HUES48 (cell line): ENCODE measurements around the gene SLAMF7.

Experiments
- H3K27ac ChIP-seq: one replicate; pipeline ENCODE4 v1.7.0; 2013; ENCODE audit warnings: low read depth, low read length, inconsistent platforms
- H3K27me3 ChIP-seq: 2 replicates; pipeline ENCODE4 v1.6.1; 2013; ENCODE audit warnings: mild to moderate bottlenecking, low read length; ENCODE audit not compliant: control insufficient read depth, insufficient read depth
- H3K36me3 ChIP-seq: 2 replicates; pipeline ENCODE4 v1.6.1; 2013; ENCODE audit warnings: low read length; ENCODE audit not compliant: control insufficient read depth, insufficient read depth
- H3K4me1 ChIP-seq: 2 replicates; pipeline ENCODE4 v1.6.1; 2013; ENCODE audit warnings: mild to moderate bottlenecking, low read length; ENCODE audit not compliant: control insufficient read depth, insufficient read depth
- H3K4me3 ChIP-seq: 2 replicates; pipeline ENCODE4 v1.5.1; 2013; ENCODE audit warnings: mild to moderate bottlenecking, low read depth, low read length
- H3K9ac ChIP-seq: 2 replicates; pipeline ENCODE4 v1.6.1; 2013; ENCODE audit warnings: mild to moderate bottlenecking, low read depth, low read length, moderate library complexity
- H3K9me3 ChIP-seq: 2 replicates; pipeline ENCODE4 v1.6.1; 2013; ENCODE audit warnings: low read length; ENCODE audit not compliant: control insufficient read depth, insufficient read depth

The SLAMF7 gene

DNA sequence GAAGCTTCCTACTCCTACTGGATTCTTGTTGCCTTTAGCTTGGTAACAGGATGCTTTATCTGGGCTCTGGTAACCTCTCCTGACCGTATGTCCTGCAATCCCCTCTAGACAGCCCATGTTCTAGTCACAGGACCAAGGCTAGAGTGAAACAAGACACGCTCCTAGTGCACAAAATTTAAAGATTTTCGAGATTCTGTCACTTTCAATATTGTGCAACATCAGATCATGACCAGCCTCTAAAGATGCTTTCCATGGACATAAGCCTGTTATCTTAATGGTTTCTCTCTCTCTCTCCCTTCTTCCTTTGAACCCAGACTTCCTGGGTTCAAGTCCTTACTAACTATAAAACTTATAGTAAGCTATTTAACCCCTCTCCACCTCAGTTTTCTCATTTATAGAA lies 55.3 kb downstream of the SLAMF7 start:
- Histone ChIP-seq H3K9ac (no peak overlapping the region), H3K4me3 (no peak overlapping the region), H3K9me3 (no peaks in the 10 kb centered on the region), H3K36me3 (no peaks in the 10 kb centered on the region), H3K27me3 (no peaks in the 10 kb centered on the region), H3K4me1 (no peaks in the 10 kb centered on the region), H3K27ac (no peak overlapping the region)

DNA sequence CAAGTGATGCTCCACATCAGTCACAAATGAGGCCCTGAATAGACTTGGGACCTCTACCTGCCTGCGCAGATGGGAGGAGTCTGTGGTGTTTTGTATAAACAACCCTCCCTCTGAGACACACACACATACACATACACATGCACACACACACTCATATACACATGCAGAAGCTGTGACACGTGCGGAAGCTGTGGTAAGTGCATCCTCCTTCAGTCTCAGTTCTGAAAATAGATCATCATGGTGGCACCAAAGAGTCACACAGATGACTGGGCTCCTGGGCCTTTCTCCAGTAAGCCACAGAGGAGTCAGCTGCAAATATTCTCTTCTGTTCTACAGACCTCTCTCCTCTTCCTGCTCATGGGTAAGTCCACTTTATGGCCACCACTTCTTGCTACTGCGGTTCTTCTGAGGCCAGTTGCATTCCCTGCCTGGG lies 56.9 kb downstream of the SLAMF7 start, which contains the start of gene LY9:
LY9 (plus strand) TSS at position 224 of the 433 bp plus-strand sequence; CDS start at position 238, 14 bp downstream.
- no peak within 1 kb of the TSS for H3K9ac ChIP-seq

DNA sequence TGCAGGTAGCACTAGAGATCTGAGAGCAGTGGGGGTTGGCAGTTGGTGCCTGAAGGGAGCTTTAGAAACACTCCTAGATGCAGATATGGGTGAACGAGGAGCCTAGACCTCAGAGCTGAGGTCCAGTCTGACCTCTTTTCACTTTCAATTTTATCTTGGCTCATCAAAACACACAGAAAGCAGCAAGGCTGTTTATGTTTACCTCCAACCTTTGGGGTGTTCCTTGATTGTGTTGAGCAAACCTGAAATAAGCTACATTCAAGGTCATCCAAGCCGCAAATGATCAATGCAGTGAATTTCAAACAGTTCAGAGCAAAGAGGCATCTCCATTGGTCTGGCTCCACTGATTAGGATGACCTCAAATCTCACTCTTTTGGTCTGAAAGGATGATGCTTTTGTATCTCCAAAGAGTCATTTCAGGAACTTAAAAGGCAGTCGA lies 58.2 kb downstream of the SLAMF7 start:
- Histone ChIP-seq H3K36me3 (no peaks in the 10 kb centered on the region), H3K4me1 (no peaks in the 10 kb centered on the region), H3K9me3 (no peaks in the 10 kb centered on the region), H3K27me3 (no peaks in the 10 kb centered on the region), H3K9ac (no peak overlapping the region), H3K4me3 (no peak overlapping the region), H3K27ac (no peak overlapping the region)

More for the DNA sequence above, 56.9 kb downstream of the SLAMF7 start, which contains the start of gene LY9:
- H3K9me3 ChIP-seq: no peaks in the 10 kb centered on the region
- H3K4me1 ChIP-seq: no peaks in the 10 kb centered on the region
- H3K4me3 ChIP-seq: no peak within 1 kb of the TSS
- no peaks in the 10 kb centered on the region for H3K36me3 ChIP-seq
- no peak within 1 kb of the TSS for H3K27ac ChIP-seq
- H3K27me3 ChIP-seq: no peaks in the 10 kb centered on the region

DNA sequence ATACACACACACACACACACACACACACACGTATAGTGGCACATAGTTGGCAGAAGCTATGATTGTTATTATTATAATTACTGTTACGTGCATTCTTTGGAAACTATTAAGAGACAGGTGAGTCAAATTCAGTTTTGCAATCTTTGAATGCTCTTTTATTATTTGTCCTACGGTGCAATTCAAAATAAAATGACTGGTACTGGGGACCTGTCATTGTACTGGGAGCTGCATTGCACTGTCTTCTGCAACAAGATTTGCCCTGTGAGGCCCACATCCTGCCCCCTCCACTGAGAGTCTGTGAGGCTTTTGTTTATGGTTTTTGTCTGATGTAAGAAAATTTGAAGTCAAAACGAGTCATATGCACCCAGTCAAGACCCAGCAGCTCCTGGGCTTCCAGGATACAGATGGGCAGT lies 58.8 kb downstream of the SLAMF7 start:
- Histone ChIP-seq H3K9me3 (no peaks in the 10 kb centered on the region), H3K4me3 (no peak overlapping the region), H3K27ac (no peak overlapping the region), H3K4me1 (no peaks in the 10 kb centered on the region), H3K27me3 (no peaks in the 10 kb centered on the region), H3K36me3 (no peaks in the 10 kb centered on the region), H3K9ac (no peak overlapping the region)

DNA sequence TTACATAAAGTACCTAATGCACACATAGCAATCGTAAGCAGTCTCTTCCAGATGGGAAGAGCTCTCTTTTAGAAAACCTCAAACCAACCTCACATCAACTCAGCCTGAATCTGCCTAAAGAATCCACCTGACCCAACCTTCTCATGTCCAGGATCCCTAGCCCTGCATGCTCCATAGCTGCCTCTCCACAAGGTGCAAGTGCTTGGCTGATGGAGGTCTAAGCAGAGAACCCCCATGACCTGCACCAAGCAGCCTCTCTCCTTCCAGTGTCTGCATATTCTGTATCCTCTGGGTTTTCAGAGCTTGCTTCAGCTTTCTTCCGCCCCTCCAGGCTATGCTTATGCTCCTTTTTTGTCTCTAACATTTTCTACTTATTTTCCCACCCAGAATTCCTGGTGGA lies 59.4 kb downstream of the SLAMF7 start:
- H3K36me3 ChIP-seq: no peaks in the 10 kb centered on the region
- no peak overlapping the region for H3K27ac ChIP-seq
- no peaks in the 10 kb centered on the region for H3K27me3 ChIP-seq
- H3K9me3 ChIP-seq: no peaks in the 10 kb centered on the region
- no peak overlapping the region for H3K4me3 ChIP-seq
- H3K4me1 ChIP-seq: no peaks in the 10 kb centered on the region
- H3K9ac ChIP-seq: no peak overlapping the region

DNA sequence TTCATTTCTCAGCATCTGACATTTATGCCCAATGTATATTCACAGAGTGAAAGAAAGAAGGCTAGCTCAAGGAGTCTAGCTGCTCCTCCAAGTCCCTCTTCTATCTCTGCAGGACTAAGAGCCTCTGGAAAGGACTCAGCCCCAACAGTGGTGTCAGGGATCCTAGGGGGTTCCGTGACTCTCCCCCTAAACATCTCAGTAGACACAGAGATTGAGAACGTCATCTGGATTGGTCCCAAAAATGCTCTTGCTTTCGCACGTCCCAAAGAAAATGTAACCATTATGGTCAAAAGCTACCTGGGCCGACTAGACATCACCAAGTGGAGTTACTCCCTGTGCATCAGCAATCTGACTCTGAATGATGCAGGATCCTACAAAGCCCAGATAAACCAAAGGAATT lies 60.6 kb downstream of the SLAMF7 start:
- H3K4me3 ChIP-seq: no peak overlapping the region
- H3K36me3 ChIP-seq: no peaks in the 10 kb centered on the region
- H3K27me3 ChIP-seq: no peaks in the 10 kb centered on the region
- no peaks in the 10 kb centered on the region for H3K4me1 ChIP-seq
- H3K9ac ChIP-seq: no peak overlapping the region
- no peaks in the 10 kb centered on the region for H3K9me3 ChIP-seq
- no peak overlapping the region for H3K27ac ChIP-seq

DNA sequence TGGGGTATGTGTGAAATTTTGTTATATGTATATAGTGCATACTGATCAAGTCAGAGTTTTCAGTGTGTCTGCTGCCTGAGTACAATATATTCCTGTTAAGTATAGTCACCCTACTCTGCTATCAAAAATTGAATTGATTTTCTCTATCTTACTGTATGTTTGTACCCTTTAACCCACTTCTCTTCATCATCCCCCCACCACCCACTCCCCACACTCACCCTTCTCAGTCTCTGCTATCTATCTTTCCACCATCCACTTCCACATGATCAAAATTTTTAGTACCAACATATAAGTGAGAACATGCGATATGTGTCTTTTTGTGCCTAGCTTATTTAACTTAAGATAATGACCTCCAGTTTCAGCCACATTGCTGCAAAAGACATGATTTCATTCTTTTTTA lies 61.1 kb downstream of the SLAMF7 start:
- no peak overlapping the region for H3K27ac ChIP-seq
- no peaks in the 10 kb centered on the region for H3K4me1 ChIP-seq
- no peaks in the 10 kb centered on the region for H3K36me3 ChIP-seq
- no peaks in the 10 kb centered on the region for H3K27me3 ChIP-seq
- no peak overlapping the region for H3K4me3 ChIP-seq
- H3K9me3 ChIP-seq: no peaks in the 10 kb centered on the region
- H3K9ac ChIP-seq: no peak overlapping the region

DNA sequence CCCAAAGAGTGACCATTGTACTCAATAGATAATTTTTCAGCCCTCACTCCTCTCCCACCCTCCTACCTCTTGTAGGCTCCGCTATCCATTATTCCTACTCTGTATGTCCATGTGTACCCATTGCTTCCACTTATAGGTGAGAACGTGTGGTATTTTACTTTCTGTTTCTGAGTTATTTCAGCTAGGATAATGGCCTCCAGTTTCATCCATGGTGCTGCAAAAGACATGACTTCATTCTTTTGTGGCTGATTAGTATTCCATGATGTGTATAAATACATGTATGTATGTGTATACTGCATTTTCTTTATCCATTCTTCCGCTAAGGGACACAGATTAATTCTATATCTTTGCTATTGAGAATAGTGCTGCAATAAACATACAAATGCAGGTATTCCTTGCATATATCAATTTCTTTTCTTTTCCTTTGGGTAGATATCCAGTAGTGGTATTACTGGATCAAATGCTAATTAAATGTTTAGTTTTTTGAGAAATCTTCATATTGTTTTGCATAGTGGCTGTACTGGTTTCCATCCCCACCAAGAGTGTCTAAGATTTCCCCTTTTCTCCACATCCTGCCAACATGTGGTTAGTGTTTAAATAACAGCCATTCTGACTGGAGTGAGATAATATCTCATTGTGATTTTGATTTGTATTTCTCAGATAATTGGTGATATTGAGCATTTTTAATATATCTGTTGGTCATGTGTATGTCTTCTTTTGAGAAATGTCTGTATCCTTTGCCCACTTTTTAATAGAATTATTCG lies 61.8 kb downstream of the SLAMF7 start:
- H3K36me3 ChIP-seq: no peaks in the 10 kb centered on the region
- H3K9me3 ChIP-seq: no peaks in the 10 kb centered on the region
- H3K4me3 ChIP-seq: no peak overlapping the region
- H3K27me3 ChIP-seq: no peaks in the 10 kb centered on the region
- no peak overlapping the region for H3K9ac ChIP-seq
- H3K27ac ChIP-seq: no peak overlapping the region
- no peaks in the 10 kb centered on the region for H3K4me1 ChIP-seq

DNA sequence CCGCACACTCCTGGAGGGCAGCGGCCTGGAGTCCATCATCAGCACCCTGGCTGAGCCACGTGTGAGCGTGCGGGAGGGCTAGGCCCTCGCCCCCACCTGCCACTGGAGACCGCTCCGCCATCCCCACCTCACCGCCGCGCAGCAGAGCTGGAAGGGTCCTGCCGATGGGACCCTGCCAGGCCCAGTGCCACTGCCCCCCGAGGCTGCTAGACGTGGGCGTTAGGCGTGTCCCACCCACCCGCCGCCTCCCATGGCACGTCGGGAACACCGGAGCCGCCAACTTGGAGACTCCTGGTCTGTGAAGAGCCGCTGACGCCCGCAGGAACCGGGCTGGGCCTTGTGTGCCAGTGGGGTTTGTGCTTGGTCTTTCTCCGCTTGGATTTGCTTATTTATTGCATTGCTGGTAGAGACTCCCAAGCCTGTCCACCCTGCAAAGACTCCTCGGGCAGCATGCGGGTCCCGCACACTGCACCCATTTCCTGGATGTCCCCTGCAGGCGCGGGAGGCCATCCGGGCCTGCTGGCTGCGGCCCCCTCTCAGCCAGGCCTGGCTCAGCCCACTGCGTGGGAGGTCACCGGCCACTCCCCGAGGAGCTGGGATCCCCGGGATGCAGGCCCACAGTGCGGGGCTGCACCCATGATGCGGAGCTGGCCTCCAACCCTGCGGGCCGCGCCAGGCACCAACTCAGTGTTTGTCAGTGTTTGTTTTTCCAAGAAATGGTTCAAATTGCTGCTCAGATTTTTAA lies 63.0 kb downstream of the SLAMF7 start:
- Histone ChIP-seq H3K36me3 (no peaks in the 10 kb centered on the region), H3K4me1 (no peaks in the 10 kb centered on the region), H3K4me3 (no peak overlapping the region), H3K27me3 (no peaks in the 10 kb centered on the region), H3K9me3 (no peaks in the 10 kb centered on the region), H3K9ac (no peak overlapping the region), H3K27ac (no peak overlapping the region)
